ENCODE measurements around the gene MPP1. TPM values are rescaled to one million over a fixed set of nuclear protein-coding genes. Genes with fewer than 3 reads are reported as not detected.
"Not testable (repeated sequence)": the region's sequence is repeated elsewhere in the genome, so short reads cannot be mapped to it uniquely, and the experiment has no call there.

Gene MPP1
- total RNA-seq, 2 experiments from 2014 or later, result 22.5 to 24.9 TPM

DNA sequence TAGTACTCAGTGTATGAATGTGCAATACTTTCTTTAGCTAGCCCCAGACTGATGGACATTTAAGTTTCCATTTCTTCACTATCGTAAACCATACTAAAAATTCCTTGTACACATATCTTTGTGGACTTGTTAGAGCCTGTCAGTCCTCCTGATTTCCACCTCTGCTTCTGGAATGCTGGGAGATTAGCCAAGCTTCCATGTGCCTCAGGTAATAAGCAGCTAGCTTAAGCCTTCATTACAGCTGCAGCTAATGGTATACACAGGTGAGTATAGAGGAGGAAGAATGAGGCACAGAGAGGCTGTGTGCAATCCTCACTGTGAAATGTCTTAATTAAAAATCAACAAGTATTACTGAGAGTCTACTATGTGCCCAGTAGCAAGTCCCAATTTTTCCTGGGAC lies 19.4 kb upstream of the MPP1 start:
- intact Hi-C loops (cut with micrococcal nuclease), result no loop called here

DNA sequence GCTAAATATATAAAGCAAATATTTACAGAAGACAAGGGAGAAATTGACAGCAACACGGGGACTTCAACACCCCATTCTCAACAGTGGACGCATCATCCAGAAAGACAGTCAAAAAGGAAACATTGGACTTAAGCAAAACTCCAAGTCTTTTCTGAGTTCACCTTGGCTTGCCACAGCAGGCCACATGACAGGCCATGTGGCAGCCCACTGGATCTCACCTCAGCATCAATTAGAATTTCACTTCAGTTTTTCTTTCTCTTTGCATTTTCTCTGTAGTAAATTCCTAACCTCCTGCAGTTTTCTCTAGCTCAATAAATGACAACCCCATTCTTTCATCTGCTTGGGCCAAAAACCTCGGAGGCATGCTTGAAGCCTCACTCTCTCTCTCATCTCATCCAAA lies 16.7 kb upstream of the MPP1 start:
- intact Hi-C loops (cut with micrococcal nuclease), result no loop called here
- ATAC-seq, result no peak

More for the DNA sequence above, 19.4 kb upstream of the MPP1 start:
- Mint-ChIP-seq H3K36me3 (ENCODE audit: low read depth) (no peaks in the 10 kb centered on the region), H3K27me3 (no peaks in the 10 kb centered on the region), H3K4me1 (ENCODE audit: low read depth) (peaks cover 16% of the 10 kb centered on the region), H3K4me3 (no peak overlapping the region), H3K27ac (no peak overlapping the region), H3K9me3 (no peaks in the 10 kb centered on the region)
- CTCF ChIA-PET, result no interaction called here
- ATAC-seq, result no peak
- POLR2A ChIA-PET, result no interaction called here
- TF ChIP-seq, protein P1, sequence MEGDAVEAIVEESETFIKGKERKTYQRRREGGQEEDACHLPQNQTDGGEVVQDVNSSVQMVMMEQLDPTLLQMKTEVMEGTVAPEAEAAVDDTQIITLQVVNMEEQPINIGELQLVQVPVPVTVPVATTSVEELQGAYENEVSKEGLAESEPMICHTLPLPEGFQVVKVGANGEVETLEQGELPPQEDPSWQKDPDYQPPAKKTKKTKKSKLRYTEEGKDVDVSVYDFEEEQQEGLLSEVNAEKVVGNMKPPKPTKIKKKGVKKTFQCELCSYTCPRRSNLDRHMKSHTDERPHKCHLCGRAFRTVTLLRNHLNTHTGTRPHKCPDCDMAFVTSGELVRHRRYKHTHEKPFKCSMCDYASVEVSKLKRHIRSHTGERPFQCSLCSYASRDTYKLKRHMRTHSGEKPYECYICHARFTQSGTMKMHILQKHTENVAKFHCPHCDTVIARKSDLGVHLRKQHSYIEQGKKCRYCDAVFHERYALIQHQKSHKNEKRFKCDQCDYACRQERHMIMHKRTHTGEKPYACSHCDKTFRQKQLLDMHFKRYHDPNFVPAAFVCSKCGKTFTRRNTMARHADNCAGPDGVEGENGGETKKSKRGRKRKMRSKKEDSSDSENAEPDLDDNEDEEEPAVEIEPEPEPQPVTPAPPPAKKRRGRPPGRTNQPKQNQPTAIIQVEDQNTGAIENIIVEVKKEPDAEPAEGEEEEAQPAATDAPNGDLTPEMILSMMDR (IDR thresholded peaks at IDR 0.05), result no peak
- DNase-seq, result no peak

GRCh38 chrX:154821523-154821922 lies 16.2 kb upstream of the MPP1 start:
- TF ChIP-seq, protein P1 (IDR thresholded peaks at IDR 0.05), result no peak
- ATAC-seq (no peak), DNase-seq (no peak)
- H3K9me3 Mint-ChIP-seq, result no peaks in the 10 kb centered on the region
- intact Hi-C loops (cut with micrococcal nuclease), result no loop called here
- ChIA-PET CTCF (no interaction called here), POLR2A (no interaction called here)
- no peaks in the 10 kb centered on the region for H3K4me1 Mint-ChIP-seq (ENCODE audit: low read depth)
- H3K36me3 Mint-ChIP-seq (ENCODE audit: low read depth), result no peaks in the 10 kb centered on the region
- no peak overlapping the region for H3K4me3 Mint-ChIP-seq
- no peak overlapping the region for H3K27ac Mint-ChIP-seq
- no peaks in the 10 kb centered on the region for H3K27me3 Mint-ChIP-seq

More for the DNA sequence above, 16.7 kb upstream of the MPP1 start:
- no peak overlapping the region for H3K4me3 Mint-ChIP-seq
- TF ChIP-seq, protein P1 (IDR thresholded peaks at IDR 0.05), result no peak
- ChIA-PET POLR2A (no interaction called here), CTCF (no interaction called here)
- no peaks in the 10 kb centered on the region for H3K27me3 Mint-ChIP-seq
- H3K4me1 Mint-ChIP-seq (ENCODE audit: low read depth), result no peaks in the 10 kb centered on the region
- H3K9me3 Mint-ChIP-seq, result no peaks in the 10 kb centered on the region
- no peak overlapping the region for H3K27ac Mint-ChIP-seq
- no peak for DNase-seq
- H3K36me3 Mint-ChIP-seq (ENCODE audit: low read depth), result no peaks in the 10 kb centered on the region

- TF ChIP-seq, protein P1 (IDR thresholded peaks at IDR 0.05), result no peak
- ATAC-seq (no peak), DNase-seq (no peak)
- Mint-ChIP-seq H3K27ac (no peak overlapping the region), H3K4me3 (no peak overlapping the region), H3K27me3 (no peaks in the 10 kb centered on the region), H3K9me3 (no peaks in the 10 kb centered on the region), H3K36me3 (ENCODE audit: low read depth) (no peaks in the 10 kb centered on the region), H3K4me1 (ENCODE audit: low read depth) (no peaks in the 10 kb centered on the region)
- intact Hi-C loops (cut with micrococcal nuclease), result no loop called here
- ChIA-PET CTCF (no interaction called here), POLR2A (no interaction called here)
These were observed 14.6 kb upstream of the MPP1 start for GRCh38 chrX:154819771-154820341.

- ChIA-PET CTCF (no interaction called here), POLR2A (interaction anchor here (1.0 kb wide), 1 partner anchor 14 kb away, joined by 4 read pairs; the partner anchor contains the start of gene MPP1)
- Mint-ChIP-seq H3K27ac (no peak overlapping the region), H3K9me3 (no peaks in the 10 kb centered on the region), H3K4me1 (ENCODE audit: low read depth) (no peaks in the 10 kb centered on the region), H3K27me3 (no peaks in the 10 kb centered on the region), H3K4me3 (no peak overlapping the region), H3K36me3 (ENCODE audit: low read depth) (no peaks in the 10 kb centered on the region)
- no peak for DNase-seq
- TF ChIP-seq, protein P1 (IDR thresholded peaks at IDR 0.05), result no peak
- intact Hi-C loops (cut with micrococcal nuclease), result no loop called here
- no peak for ATAC-seq
These were observed 13.9 kb upstream of the MPP1 start for GRCh38 chrX:154818916-154819770.

GRCh38 chrX:154817048-154817618 lies 11.8 kb upstream of the MPP1 start:
- POLR2A ChIA-PET; H3K9me3 Mint-ChIP-seq; intact Hi-C loops (cut with micrococcal nuclease); H3K4me1 Mint-ChIP-seq (ENCODE audit: low read depth); H3K36me3 Mint-ChIP-seq (ENCODE audit: low read depth); H3K4me3 Mint-ChIP-seq; DNase-seq; CTCF ChIA-PET; H3K27me3 Mint-ChIP-seq; H3K27ac Mint-ChIP-seq; ATAC-seq: not testable (repeated sequence)

DNA sequence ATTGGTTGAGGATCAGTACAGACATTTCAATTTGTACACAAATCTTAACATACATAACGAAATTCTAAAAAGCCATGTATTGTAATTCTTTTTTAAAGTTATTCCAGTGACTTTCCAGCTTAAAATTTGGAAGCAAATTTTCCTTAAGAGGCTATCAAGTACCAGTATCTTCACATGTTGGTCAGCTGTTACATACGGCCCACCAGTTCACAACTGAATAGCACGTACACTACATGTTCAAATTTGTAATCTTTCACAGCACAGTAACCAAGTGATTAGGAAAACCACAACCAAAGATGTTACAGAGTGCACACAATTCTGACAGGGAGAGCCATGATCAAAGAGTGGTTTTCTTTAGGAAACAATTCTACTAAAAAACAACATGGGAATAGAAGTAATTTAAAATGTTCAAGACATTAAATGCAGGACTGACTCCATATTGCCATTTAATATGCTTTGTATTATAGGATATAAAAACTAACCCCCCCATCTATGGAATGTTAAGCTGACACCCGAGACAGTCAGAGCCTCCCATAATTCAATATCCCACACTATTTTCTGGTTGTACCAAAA lies 11.1 kb upstream of the MPP1 start:
- POLR2A ChIA-PET; H3K36me3 Mint-ChIP-seq (ENCODE audit: low read depth); H3K4me3 Mint-ChIP-seq; CTCF ChIA-PET; DNase-seq; H3K27ac Mint-ChIP-seq; H3K27me3 Mint-ChIP-seq; H3K9me3 Mint-ChIP-seq; H3K4me1 Mint-ChIP-seq (ENCODE audit: low read depth); ATAC-seq; intact Hi-C loops (cut with micrococcal nuclease): not testable (repeated sequence)

All from activated CD8-positive, alpha-beta T cell treated with anti-CD3 and anti-CD28 coated beads for 36 hours (primary cell).